GM10266 (cell line): ENCODE measurements around the gene ACTR1B.

Source experiments
- DNase-seq: peaks from one replicate; pipeline ENCODE4 v3.0.0; 2012; ENCODE audit errors: extremely low spot score
- CTCF ChIP-seq: IDR thresholded peaks from 2 replicates; pipeline ENCODE4 v1.5.1; 2012; ENCODE audit warnings: mild to moderate bottlenecking, low read depth; ENCODE audit not compliant: control insufficient read depth, insufficient read depth; ENCODE audit errors: missing control alignments

The ACTR1B gene

GRCh38 chr2:97656129-97656755 lies 7.6 kb downstream of the ACTR1B start:
- no peak for TF ChIP-seq CTCF
- DNase-seq = peak; percentile 5

- DNase-seq = peak; percentile 2
- TF ChIP-seq CTCF = no peak
Measured at GRCh38 chr2:97654791-97655190, 9.1 kb downstream of the ACTR1B start.

- TF ChIP-seq CTCF = no peak
- no peak for DNase-seq
Measured at GRCh38 chr2:97654309-97654708, 9.5 kb downstream of the ACTR1B start.

- TF ChIP-seq CTCF = no peak
Measured at GRCh38 chr2:97653874-97654273, 10.0 kb downstream of the ACTR1B start.

GRCh38 chr2:97653473-97653872 lies 10.4 kb downstream of the ACTR1B start:
- TF ChIP-seq CTCF = no peak
- DNase-seq = no peak

More at GRCh38 chr2:97653874-97654273, 10.0 kb downstream of the ACTR1B start:
- peak; percentile 1 for DNase-seq

- TF ChIP-seq CTCF = no peak
- DNase-seq = peak; percentile 3
Measured at GRCh38 chr2:97651114-97651513, 12.7 kb downstream of the ACTR1B start.

GRCh38 chr2:97646977-97647376 lies 16.9 kb downstream of the ACTR1B start:
- peak; percentile 2 for DNase-seq
- TF ChIP-seq CTCF = no peak
